Astrocyte (in vitro differentiated cells and primary cell): ENCODE measurements around the gene PACRG. TPM values are rescaled to one million over a fixed set of nuclear protein-coding genes. Genes with fewer than 3 reads are reported as not detected.

Source experiments
- DNase-seq: peaks from one replicate; pipeline ENCODE4 v3.0.0-alpha.2; 2010; ENCODE audit warnings: low read depth
- FAIRE-seq: peaks from 2 replicates; lab custom pipeline; 2011; peaks lifted over from hg19 to GRCh38; lab: Jason Lieb, UNC
- H2AFZ ChIP-seq: 2 replicates; pipeline ENCODE4 v1.6.0; 2012; ENCODE audit warnings: low read depth, low read length, inconsistent platforms
- H3K27ac ChIP-seq: 2 replicates; pipeline ENCODE4 v1.5.1; 2011; ENCODE audit warnings: low read depth, low read length, inconsistent platforms
- H3K27me3 ChIP-seq: 2 replicates; pipeline ENCODE4 v1.6.0; 2011; ENCODE audit warnings: low read length, inconsistent platforms; ENCODE audit not compliant: insufficient read depth
- H3K36me3 ChIP-seq: 2 replicates; pipeline ENCODE4 v1.5.1; 2011; ENCODE audit warnings: low read length, inconsistent platforms; ENCODE audit not compliant: insufficient read depth
- H3K4me1 ChIP-seq: 2 replicates; pipeline ENCODE4 v1.5.1; 2011; ENCODE audit warnings: low read length, inconsistent platforms; ENCODE audit not compliant: insufficient read depth
- H3K4me2 ChIP-seq: 2 replicates; pipeline ENCODE4 v1.6.0; 2012; ENCODE audit warnings: low read length, inconsistent platforms
- H3K4me3 ChIP-seq: 2 replicates; pipeline ENCODE4 v1.5.1; 2011; ENCODE audit warnings: low read depth, mild to moderate bottlenecking, low read length, inconsistent platforms; ENCODE audit not compliant: insufficient read depth
- H3K79me2 ChIP-seq: 2 replicates; pipeline ENCODE4 v1.6.0; 2012; ENCODE audit warnings: mild to moderate bottlenecking, low read length, inconsistent platforms; ENCODE audit not compliant: insufficient read depth
- H3K9ac ChIP-seq: 2 replicates; pipeline ENCODE4 v1.6.0; 2012; ENCODE audit warnings: mild to moderate bottlenecking, low read length, inconsistent platforms
- H3K9me3 ChIP-seq: 2 replicates; pipeline ENCODE4 v1.5.1; 2012; ENCODE audit warnings: low read depth, mild to moderate bottlenecking, low read length, inconsistent platforms; ENCODE audit not compliant: insufficient read depth
- H4K20me1 ChIP-seq: 2 replicates; pipeline ENCODE4 v1.6.0; 2012; ENCODE audit warnings: low read length, inconsistent platforms; ENCODE audit not compliant: insufficient read depth
- H3K27ac Mint-ChIP-seq: one replicate; pipeline ENCODE4 v1.8.0; 2021; ENCODE audit warnings: mild to moderate bottlenecking, mixed read lengths; ENCODE audit not compliant: unreplicated experiment
- H3K27me3 Mint-ChIP-seq: one replicate; pipeline ENCODE4 v1.8.0; 2021; ENCODE audit warnings: low read depth, mixed read lengths; ENCODE audit not compliant: unreplicated experiment
- H3K36me3 Mint-ChIP-seq: one replicate; pipeline ENCODE4 v1.8.0; 2021; ENCODE audit warnings: low read depth, mixed read lengths; ENCODE audit not compliant: unreplicated experiment
- H3K4me1 Mint-ChIP-seq: one replicate; pipeline ENCODE4 v1.8.0; 2021; ENCODE audit warnings: low read depth, mixed read lengths; ENCODE audit not compliant: unreplicated experiment
- H3K4me3 Mint-ChIP-seq: one replicate; pipeline ENCODE4 v1.8.0; 2021; ENCODE audit warnings: mild to moderate bottlenecking, moderate library complexity, mixed read lengths; ENCODE audit not compliant: unreplicated experiment
- H3K9me3 Mint-ChIP-seq: one replicate; pipeline ENCODE4 v1.8.0; 2021; ENCODE audit warnings: mild to moderate bottlenecking, mixed read lengths; ENCODE audit not compliant: unreplicated experiment
- EZH2 ChIP-seq: IDR thresholded peaks from 2 replicates; pipeline ENCODE4 v1.6.1; 2012; ENCODE audit warnings: mild to moderate bottlenecking, low read length, inconsistent platforms; ENCODE audit not compliant: insufficient read depth
- total RNA-seq: library from RNA; stranded (reverse); gene quantifications from 2 replicates; pipeline ENCODE4 v1.2.1, GENCODE V29; 2021
- TF ChIP-seq, protein P1 (sequence below): IDR thresholded peaks from 2 replicates; pipeline ENCODE4 v1.5.1; 2011; ENCODE audit warnings: low read depth, mild to moderate bottlenecking, inconsistent platforms, low read length, moderate library complexity; ENCODE audit not compliant: insufficient read depth

PACRG gene
- total RNA-seq, 1 donor from 2014 or later: not detected

DNA sequence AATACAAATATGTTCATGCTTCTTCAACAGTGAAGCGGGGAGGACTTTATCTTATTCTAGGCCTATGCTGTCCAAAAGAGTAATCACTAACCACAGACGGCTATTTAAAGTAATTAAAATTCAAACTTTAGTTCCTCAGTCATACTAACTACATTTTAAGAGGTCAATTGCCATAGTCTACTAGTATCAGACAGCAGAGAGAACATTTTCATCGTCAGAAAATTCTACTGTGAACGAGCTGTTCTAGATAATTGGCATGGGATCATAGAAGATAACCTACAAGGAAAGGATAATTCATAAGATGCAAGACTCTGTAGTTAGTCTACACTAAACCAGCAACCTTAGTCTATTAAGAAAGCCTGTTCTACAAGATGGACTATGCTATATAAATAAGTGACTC is 44.6 kb upstream of the PACRG start:
- DNase-seq: no peak
- H3K9me3 ChIP-seq: no peaks in the 10 kb centered on the region
- H3K4me3 Mint-ChIP-seq: no peak overlapping the region
- H2AFZ ChIP-seq: no peak overlapping the region
- no peaks in the 10 kb centered on the region for H3K36me3 ChIP-seq
- H3K27ac ChIP-seq: no peak overlapping the region
- H3K4me1 ChIP-seq: no peaks in the 10 kb centered on the region
- no peaks in the 10 kb centered on the region for H3K27me3 Mint-ChIP-seq
- no peaks in the 10 kb centered on the region for H4K20me1 ChIP-seq
- TF ChIP-seq, protein P1, sequence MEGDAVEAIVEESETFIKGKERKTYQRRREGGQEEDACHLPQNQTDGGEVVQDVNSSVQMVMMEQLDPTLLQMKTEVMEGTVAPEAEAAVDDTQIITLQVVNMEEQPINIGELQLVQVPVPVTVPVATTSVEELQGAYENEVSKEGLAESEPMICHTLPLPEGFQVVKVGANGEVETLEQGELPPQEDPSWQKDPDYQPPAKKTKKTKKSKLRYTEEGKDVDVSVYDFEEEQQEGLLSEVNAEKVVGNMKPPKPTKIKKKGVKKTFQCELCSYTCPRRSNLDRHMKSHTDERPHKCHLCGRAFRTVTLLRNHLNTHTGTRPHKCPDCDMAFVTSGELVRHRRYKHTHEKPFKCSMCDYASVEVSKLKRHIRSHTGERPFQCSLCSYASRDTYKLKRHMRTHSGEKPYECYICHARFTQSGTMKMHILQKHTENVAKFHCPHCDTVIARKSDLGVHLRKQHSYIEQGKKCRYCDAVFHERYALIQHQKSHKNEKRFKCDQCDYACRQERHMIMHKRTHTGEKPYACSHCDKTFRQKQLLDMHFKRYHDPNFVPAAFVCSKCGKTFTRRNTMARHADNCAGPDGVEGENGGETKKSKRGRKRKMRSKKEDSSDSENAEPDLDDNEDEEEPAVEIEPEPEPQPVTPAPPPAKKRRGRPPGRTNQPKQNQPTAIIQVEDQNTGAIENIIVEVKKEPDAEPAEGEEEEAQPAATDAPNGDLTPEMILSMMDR: no peak
- no peaks in the 10 kb centered on the region for H3K27me3 ChIP-seq
- no peaks in the 10 kb centered on the region for H3K36me3 Mint-ChIP-seq
- H3K4me2 ChIP-seq: no peak overlapping the region
- no peaks in the 10 kb centered on the region for H3K4me1 Mint-ChIP-seq
- H3K9ac ChIP-seq: no peak overlapping the region
- H3K79me2 ChIP-seq: no peaks in the 10 kb centered on the region
- no peak overlapping the region for H3K4me3 ChIP-seq
- no peak overlapping the region for H3K27ac Mint-ChIP-seq
- FAIRE-seq: no peak
- H3K9me3 Mint-ChIP-seq: no peaks in the 10 kb centered on the region

DNA sequence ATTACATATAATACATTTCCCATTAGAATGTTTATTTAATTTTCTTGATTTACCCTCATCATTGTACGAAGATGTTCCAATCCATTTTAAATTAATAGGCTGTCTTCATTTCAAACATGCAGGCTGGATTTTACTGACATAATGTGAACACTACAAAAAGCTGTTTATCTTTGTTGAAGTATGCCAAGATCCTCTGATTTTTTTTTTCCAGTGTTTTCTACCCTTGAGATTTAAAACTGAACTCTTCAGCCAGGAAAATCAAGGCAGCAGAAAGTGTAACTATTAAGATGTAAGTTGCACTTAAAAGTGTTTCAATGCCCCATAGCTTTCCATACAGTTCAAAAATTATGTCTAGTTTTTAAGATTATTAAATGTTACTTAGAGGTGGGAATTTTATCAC is 43.7 kb upstream of the PACRG start:
- H3K9ac ChIP-seq: no peak overlapping the region
- Mint-ChIP-seq H3K27ac (no peak overlapping the region), H3K36me3 (no peaks in the 10 kb centered on the region), H3K9me3 (no peaks in the 10 kb centered on the region), H3K4me3 (no peak overlapping the region), H3K27me3 (no peaks in the 10 kb centered on the region), H3K4me1 (no peaks in the 10 kb centered on the region)
- H3K4me1 ChIP-seq: no peaks in the 10 kb centered on the region
- no peak overlapping the region for H2AFZ ChIP-seq
- no peak for DNase-seq
- H3K4me2 ChIP-seq: no peak overlapping the region
- no peak overlapping the region for H3K27ac ChIP-seq
- FAIRE-seq: no peak
- H3K9me3 ChIP-seq: no peaks in the 10 kb centered on the region
- TF ChIP-seq EZH2: no peak
- TF ChIP-seq, protein P1: no peak
- no peaks in the 10 kb centered on the region for H3K36me3 ChIP-seq
- no peaks in the 10 kb centered on the region for H3K79me2 ChIP-seq
- H3K4me3 ChIP-seq: no peak overlapping the region
- H4K20me1 ChIP-seq: no peaks in the 10 kb centered on the region
- H3K27me3 ChIP-seq: no peaks in the 10 kb centered on the region

DNA sequence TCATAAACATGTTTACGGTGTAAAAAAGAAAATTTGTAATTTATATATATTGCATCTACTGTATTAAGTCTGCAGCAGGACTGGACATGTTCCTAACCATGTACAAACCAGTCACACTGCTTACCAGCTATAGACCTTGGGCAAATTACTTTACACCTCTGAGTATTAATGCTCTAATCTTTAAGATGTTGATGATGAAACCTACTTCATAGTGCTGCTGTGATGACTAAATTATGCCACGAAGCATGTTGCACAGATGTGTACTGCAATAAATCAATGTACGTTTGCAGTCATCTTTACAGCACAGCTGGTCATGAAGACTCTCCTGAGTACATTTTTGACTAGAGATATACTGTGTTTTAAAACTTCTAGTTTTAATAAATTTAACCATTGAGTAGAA is 42.8 kb upstream of the PACRG start:
- Mint-ChIP-seq H3K9me3 (no peaks in the 10 kb centered on the region), H3K27ac (no peak overlapping the region), H3K4me3 (no peak overlapping the region), H3K27me3 (no peaks in the 10 kb centered on the region), H3K4me1 (no peaks in the 10 kb centered on the region), H3K36me3 (no peaks in the 10 kb centered on the region)
- H3K27ac ChIP-seq: no peak overlapping the region
- H2AFZ ChIP-seq: no peak overlapping the region
- no peak overlapping the region for H3K9ac ChIP-seq
- H3K4me1 ChIP-seq: no peaks in the 10 kb centered on the region
- TF ChIP-seq, protein P1: no peak
- no peak for TF ChIP-seq EZH2
- no peaks in the 10 kb centered on the region for H3K36me3 ChIP-seq
- DNase-seq (no peak), FAIRE-seq (no peak)
- no peaks in the 10 kb centered on the region for H3K27me3 ChIP-seq
- H3K79me2 ChIP-seq: no peaks in the 10 kb centered on the region
- H3K9me3 ChIP-seq: no peaks in the 10 kb centered on the region
- H3K4me2 ChIP-seq: no peak overlapping the region
- H3K4me3 ChIP-seq: no peak overlapping the region
- H4K20me1 ChIP-seq: no peaks in the 10 kb centered on the region
